CD1c-positive myeloid dendritic cell (primary cell): Measurements from ENCODE around the gene LXN.
"Not testable (repeated sequence)": the region's sequence is repeated elsewhere in the genome, so short reads cannot be mapped to it uniquely, and the experiment has no call there.

Experiments used
- DNase-seq: peaks from one replicate; pipeline ENCODE4 v3.0.0-alpha.2; 2016; ENCODE audit errors: extremely low spot score

The LXN gene, protein sequence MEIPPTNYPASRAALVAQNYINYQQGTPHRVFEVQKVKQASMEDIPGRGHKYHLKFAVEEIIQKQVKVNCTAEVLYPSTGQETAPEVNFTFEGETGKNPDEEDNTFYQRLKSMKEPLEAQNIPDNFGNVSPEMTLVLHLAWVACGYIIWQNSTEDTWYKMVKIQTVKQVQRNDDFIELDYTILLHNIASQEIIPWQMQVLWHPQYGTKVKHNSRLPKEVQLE

DNA sequence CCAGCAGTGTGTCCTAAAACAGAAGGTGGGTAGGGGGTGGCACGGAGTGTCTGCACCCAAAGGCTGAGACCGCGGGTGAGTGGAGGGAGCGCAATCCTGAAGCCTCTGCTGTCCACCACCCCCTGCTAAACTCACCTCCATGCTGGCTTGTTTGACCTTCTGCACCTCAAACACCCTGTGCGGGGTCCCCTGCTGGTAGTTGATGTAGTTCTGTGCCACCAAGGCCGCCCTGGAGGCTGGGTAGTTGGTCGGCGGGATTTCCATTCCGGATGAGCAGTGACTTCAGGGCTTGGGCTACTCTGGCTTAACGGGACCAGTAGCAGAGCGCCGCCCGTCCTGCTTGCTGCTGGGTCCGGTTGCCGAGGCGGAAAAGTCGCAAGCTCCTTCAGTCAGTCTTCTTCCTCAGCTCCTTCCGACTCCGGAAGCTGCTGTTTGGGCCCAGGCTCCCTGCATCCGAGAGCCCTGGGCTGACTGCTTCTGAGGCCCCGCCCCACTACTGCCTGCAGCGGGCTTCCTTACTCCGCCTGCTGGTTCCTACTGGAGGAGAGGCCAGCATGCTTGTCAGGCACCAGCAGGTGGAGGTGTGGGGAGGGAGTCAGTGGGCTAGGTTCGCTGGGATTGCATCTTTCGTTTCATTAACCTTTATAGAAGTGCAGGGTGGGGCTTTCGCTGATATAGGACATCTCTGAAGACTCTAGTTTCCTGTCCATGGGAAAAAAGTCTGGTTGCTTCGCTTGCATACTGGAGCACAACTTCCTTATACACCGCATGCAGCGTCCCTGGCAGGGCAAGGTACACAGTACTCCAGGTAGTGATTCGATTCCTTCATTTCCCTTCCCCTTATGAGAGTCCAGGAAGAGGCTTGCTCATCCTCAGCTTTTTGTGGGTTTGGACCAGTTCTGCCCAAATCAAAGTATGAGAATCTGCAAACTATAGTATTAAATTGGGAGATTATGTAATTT, at the start of gene LXN:
Gene LXN (minus strand): TSS at position 434 of the 962 bp plus-strand sequence. CDS start 170 bp downstream, at position 264.
- peak; percentile 68 for DNase-seq

DNA sequence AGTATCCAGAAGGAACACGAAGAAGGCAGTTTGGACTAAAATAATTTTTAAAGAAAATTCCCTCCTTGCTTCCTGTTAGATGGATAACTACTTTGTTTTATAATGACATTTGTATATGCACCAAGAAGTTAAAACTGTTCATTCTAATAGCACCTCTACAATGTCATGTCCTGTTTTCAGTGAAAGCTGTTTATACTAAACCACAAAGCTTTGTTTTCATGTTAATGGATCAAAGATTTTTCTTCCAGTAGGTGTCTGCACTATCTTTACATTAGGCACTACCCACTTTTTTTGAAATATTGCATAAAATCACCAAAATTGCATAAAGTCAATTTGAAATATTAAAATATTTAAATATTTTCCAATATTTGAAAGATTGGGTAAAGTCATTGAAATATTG, 49.7 kb upstream of the LXN start:
- no peak for DNase-seq

DNA sequence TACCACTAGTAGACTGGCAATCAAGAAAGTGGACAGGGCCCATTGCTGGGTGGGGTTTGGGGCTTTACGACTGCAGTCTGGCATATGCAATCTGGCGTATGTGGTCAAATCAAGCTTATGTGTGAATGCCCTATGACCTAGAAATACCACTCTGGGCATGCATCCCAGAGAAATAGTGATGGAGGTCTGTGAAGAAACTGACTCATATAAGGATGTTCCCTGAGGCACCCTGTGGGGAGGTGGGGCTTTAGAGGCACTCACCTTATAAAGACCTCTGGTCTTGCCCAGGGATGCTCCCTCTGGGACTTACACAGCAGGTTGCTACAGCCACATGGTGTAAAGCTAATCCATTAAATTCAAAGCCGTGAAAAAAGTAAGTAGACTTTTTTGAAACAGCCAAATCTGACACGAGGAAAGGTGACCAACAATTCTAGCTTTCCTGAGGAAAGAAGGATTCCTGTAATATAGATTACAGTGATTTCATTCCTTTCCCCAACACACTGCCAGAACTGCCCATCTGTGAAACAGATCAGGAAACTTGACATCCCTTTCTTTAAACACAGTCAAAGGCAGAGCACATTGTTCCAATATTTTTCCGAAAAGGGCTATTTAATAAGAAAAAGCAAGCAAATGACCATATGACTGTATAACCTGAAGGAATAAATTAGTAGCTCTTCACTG, 46.2 kb upstream of the LXN start:
- no peak for DNase-seq

DNA sequence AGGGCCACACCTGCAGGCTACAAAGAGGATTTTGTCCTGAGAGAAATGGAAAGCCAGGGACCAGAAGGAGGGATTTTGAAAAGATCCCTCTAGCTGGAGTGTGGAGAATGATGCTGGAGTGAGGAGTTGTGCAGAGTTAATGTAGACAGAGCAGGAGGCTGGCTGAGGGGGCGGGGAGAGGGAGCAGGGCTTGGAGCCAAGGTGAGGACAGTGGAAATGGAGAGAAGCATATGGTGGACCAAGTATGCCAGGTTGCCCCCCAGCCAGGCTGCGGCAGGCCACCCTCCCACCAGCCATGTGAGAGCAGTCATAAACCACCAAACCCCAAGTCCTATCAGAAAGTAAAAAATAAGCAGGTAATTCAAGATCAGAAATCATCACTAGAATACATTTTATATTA, 45.1 kb upstream of the LXN start:
- no peak for DNase-seq

DNA sequence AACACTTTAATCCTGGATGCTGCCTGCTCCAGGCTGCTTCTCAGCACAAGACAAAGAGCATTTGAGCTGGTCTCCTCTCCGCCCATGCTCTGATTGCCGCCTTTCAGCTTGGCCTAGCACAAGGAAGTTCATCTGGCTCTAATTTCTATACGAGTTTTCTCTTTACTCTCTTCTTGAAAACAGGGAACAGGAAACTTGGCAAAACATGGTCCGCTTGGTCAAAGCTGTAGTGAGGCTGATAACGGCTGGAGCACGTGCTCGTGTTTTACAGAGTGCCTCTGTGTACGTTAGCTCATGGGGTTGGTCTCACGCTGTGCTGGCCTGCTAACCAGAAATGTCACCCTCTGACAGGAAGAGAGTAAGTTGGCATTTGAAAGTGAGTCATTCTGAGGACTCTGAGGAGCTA, 40.6 kb upstream of the LXN start:
- peak; percentile 62 for DNase-seq

DNA sequence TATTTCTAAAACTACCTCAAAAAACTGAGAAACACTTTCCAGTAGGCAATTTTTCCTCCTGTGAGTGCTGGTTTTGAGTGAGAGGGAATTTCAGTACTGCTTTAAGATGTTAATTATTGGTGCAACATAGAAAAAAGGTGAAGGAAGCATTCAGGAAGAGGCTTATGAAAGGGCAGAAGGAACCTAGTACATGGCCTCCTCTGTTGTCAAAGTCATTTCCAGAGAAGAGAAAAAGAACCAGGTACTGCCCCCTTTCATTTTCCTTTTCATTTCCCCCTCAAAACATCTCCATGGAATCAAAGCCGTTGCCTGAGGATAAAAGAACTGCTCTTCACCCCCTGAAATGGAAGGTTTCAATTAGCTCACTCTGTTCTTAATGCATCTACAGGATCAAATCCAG, 40.0 kb upstream of the LXN start:
- DNase-seq = no peak

DNA sequence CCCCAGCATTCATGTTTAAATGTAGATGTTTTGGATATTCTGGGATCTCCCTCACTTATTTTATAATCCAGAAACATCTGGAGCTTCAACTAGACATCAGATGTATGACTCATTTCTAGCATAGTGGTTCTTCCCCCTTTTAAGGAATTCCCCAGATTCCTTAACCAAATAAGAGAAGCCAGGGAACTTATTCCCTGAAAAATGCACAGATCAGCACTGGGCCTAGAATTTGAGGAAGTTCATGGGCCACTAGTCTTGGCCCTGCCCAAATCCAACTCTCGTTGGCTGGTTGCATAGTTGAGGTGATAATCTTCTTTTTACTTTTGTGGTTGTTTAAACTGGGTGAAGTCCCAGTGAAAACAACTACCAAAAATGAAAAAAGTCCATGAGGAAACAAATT, 39.4 kb upstream of the LXN start:
- peak; percentile 77 for DNase-seq

DNA sequence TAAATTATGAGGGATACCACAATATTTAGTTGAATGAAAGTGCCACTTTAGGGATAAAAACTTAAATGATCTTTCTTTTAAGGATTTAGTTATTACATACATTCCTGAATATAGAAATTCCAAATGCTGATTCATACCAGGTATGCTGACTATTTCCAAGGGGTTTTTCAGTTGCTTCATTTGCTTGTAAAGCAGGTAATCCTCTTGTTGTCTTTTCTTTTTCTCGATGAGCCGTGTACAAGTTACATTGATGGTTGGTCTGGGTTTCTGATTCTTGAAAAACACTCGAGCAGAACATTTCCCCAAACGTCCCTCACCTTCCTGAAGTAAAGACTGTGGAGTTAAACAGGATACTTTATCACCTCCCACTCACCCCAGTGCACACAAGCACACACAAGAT, 38.2 kb upstream of the LXN start:
- no peak for DNase-seq

DNA sequence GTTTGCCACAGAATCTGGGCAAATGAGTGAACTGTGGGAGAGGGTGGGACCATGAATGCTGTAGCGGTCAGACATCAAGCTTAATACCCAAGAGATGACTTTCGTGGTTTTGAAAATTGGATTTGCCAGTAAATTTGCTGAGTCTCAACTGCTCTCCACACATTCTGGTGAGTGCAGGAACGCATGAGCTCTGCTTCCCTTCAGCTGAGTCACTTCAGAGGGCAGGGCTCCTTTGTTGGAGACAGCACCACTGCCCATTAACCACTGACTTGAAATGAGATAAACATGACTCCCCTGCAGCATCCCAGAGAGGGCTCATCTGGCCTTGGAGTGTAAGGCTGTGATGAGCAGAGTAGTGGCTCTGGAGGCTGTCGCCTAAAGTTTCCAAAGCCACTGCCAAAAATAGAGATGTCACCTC, 37.2 kb upstream of the LXN start:
- no peak for DNase-seq

DNA sequence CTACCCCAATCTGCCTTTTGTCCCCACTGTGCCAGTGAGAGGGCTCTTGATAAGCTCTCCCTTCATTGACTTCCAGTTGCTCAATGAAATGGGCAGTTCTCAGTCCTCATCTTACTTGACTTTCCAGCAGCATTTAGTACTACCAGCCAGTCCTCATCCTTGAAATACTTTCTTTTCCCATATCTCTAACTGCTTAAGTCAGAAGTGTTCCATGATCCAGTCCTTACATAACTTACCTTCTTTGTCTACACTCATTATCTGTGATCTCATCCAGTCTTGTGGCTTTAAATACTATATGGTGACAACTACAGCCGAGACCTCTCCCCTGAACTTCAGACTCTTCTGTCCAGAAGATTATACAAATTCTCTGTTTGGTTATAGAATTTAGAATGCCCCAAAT, 31.1 kb upstream of the LXN start:
- DNase-seq = no peak

DNA sequence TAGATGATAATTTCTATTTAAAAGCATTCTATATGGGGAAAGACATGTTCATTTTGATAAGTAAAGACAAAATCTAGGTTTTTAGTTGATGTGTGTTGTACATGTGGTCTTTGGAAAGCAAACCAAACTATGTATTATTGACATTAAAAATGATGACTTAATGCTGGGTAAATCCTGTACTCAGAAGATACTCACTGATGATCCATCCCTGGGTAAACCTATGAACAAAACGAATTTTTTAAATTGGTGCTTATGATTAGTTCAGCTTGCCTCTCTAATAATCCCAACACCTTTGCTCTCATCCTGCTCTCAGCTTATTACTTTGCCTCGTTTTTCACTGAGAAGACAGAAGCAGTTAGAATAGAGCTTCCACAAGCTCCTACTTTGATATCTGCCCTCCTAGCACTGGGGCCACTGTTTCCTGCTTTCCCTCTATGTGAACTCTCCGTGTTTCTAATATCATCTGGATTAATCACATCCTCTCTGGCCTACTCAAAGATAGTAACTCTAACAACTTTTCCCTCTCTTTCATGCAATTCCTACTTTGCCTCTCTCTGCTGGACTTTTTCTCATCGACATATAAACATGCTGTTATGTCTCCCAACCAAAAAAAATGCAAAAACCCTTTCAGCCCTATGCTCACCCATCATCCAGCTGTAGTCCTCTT, 30.5 kb upstream of the LXN start:
- DNase-seq = no peak

DNA sequence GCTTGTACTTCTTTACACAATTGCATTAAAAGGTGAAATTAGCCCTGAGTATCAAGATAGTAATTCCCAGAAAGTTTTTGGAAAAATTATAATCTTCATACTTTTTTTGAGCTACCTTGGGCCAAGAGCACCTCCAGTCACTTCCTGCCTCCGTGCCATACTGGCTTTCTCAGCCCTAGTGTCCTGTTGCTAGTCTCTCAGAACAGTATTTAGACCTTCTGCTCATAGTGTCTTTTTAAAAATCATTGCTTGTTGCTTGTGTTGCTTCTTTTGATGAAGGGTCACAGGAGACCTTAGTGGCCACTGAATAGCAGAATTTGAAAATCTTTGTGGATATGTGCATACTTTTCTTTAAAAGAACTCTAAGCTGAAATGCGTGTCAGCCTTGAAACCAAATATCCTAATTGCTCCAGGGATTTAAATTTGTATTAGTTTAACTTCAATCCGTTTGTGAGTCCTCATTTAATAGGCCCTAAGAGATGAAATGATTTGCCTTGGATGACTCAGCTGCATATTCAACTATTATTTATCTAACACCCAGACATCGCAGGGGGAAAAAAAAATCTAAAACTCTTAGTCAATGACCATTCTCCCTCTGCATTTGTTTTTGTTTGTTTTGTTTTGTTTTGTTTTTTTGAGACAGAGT, 29.1 kb upstream of the LXN start:
- DNase-seq = no peak

DNA sequence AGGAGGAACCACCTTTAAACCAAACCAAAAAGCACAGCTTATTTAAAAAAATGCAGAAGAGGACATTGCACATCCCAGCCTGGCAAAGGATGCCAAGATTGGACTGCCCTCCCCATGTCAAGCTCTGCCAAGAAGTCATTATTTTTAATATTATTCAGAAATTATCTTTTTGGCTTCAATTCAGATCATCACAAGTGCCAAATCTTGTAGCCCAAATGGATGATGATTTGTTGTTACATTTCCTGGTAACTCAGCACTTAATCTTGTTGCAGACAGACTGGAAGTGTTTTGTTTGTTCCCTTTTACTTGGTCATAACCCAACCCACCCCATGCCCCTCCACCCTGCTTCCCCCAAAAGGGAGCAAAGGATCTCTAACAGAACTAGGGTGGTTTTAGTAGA, 28.1 kb upstream of the LXN start:
- DNase-seq = no peak

DNA sequence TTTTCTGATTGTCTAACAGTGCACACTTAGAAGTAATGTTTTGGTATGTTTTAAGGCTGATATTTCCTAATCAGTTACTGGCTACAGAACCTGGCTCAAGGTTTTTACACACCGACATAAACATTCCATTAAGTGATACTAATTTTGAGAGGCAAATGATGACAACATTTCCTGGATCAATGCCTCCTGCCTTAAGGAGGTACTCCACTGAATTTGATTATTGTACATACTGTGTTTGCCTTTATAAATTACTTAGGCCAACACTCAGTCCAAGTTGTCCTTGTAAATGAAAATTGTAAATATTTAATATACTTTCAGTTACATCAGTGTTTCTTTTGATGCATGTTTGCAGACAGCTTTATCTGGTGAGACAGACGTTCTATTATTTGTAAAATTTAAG, 24.2 kb upstream of the LXN start:
- DNase-seq = no peak

DNA sequence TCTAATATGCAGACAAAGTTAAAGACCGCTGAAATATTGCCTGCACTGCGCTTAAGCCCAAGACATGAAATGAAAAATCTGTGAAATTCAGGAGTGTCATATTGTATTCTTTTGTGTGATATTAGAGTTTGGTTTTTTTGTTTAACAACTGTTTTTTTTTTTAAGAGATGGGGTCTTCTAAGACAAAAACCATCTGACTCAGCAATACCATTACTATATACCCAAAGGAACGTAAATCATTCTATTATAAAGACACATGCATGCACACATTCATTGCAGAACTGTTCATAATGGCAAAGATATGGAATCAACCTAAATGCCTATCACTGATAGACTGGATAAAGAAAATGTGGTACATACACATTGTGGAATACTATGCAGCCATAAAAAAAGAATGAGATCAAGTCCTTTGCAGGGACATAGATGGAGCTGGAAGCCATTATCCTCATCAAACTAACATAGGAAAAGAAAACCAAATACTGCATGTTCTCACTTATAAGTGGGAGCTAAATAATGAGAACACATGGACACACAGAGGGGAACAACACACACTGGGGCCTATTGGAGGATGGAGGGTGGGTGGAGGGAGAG, 21.5 kb upstream of the LXN start:
- DNase-seq = not testable (repeated sequence)

DNA sequence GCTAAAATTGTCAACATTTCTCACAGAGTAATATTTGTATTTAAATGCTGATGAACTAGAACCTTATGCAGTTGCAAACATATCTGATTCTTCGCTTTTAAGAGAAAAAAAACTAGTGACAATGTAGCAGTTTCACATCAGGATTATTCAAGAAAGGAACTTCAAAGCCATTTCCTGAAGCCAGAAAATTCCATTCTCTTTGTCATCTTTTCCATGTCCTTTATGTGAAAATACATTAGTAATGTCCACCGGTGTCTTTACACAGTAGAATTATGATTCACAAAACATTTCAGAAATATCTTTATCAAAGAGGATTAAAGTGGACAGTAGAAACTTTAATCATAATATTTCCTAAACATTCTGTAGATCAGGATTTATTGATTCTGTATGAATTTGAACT, 12.7 kb upstream of the LXN start:
- no peak for DNase-seq

DNA sequence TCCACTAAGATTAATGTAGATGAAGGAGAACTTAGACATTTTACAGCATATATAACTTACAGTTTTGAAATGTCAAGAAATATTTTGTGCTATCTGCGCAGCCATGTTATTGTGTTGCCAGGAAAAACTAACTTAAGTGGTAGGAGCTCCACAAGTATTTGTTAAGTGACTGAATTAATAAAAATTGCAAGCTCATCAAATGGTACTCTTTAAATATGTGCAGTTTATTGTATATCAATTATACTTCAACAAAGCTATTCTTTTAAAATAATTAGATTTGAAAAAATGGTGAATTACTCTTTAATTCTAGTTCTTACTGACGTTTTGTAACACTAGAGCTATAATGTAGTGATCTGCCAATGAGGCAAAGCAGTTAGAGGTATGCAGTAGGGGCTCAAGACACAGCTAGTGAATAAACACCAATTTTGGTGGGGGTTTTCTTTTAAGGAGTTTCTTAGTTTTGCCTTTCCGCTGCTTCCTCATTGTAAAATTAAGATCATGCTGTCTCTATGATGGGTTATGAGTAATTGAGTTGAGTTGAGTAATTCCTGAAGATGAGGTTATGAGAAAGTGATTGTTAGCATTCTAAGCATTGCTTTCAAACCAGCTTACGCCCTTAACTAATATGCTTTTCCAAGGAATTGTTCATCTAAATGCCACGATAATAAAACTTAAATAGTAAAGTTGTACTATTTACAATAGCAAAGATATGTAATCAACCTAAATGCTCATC, 10.9 kb upstream of the LXN start:
- no peak for DNase-seq

DNA sequence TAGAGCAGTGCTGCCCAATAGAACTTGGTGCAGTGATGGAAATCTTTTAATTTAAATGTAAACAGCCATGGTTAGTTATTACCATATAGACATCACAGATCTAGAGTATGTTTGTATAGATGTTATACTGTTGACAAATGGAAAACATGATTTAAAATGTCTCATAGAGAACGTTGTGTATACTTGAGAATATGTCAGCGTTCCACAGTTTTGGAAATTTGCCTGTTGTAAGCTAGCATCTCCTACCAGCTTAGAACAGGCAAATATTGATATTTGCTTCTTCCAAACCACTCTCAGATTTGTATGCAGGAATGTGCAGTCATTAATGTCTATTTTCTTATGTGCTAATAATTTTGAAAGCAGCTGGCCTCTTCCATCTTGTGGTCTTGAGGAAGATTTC, 8.4 kb upstream of the LXN start:
- DNase-seq = no peak

DNA sequence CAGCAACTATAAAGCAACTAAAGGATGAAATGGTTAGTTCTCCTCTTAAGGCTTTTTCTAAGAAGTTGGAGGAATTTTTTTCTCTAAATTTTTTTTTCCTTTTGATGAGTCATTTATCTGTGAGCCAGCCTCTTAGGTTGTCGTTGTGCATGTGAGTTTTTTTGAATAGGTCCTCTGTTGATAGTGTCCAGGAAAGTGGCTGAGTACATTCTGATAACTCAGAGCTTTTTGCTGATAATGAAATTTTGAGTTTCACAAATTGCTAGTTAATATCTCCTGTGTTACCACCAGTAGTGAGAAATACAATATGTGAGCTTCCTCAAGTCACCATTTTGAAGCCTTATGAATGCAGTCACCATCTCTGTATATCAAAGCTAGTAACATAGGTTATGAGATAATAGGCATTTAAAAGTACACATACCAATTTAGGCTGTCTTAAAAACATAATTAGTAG, 7.1 kb upstream of the LXN start:
- DNase-seq = no peak

DNA sequence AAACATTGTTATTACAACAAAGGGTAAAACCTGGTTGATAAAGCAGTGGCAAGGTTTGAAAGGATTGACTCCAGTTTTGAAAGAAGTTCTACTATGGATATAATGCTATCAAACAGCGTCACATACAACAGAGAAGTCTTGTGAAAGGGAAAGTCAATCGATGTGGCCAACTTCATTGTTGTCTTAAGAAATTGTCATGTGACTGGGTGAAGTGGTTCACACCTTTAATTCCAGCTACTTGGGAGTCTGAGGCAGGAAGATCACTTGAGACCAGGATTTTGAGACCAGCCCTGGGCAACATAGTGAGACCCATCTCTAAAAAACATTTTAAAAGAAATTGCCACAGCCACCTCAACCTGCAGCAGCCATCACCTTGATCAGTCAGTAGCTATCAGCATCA, 6.2 kb upstream of the LXN start:
- DNase-seq = no peak
